GM12873 (cell line): ENCODE results near the gene WASL.

ENCODE experiments used
- CTCF ChIP-seq: IDR thresholded peaks from 2 replicates; pipeline ENCODE4 v1.5.1; 2012; ENCODE audit warnings: low read depth, mild to moderate bottlenecking, moderate library complexity, low read length, control low read depth; ENCODE audit not compliant: insufficient read depth; ENCODE audit errors: missing control alignments

The WASL gene

GRCh38 chr7:123675181-123675473 lies 73.7 kb downstream of the WASL start:
- TF ChIP-seq CTCF: no peak

GRCh38 chr7:123674399-123675180 lies 74.2 kb downstream of the WASL start:
- no peak for TF ChIP-seq CTCF

- TF ChIP-seq CTCF: no peak
Observed at GRCh38 chr7:123673752-123674398, 74.9 kb downstream of the WASL start.

- TF ChIP-seq CTCF: no peak
Observed at GRCh38 chr7:123673137-123673732, 75.6 kb downstream of the WASL start.

- TF ChIP-seq CTCF: no peak
Observed at GRCh38 chr7:123669485-123669884, 79.3 kb downstream of the WASL start.

GRCh38 chr7:123666492-123666891 lies 82.3 kb downstream of the WASL start:
- TF ChIP-seq CTCF: no peak

- TF ChIP-seq CTCF: no peak
Observed at GRCh38 chr7:123665896-123666295, 82.9 kb downstream of the WASL start.
